DND-41 (cell line): ENCODE results near the gene PHACTR4.

ENCODE experiments used
- ATAC-seq: fragments of 200-7000 bp; cut with Tn5 transposase; 3 replicates; pipeline ENCODE4 v1.9.1; 2021; ENCODE audit warnings: low read depth; ENCODE audit not compliant: insufficient read depth
- DNase-seq: peaks from one replicate; pipeline ENCODE4 v3.0.0-alpha.2; 2020
- H2AFZ ChIP-seq: 2 replicates; pipeline ENCODE4 v1.6.0; 2012; ENCODE audit warnings: low read depth, low read length
- H3K27ac ChIP-seq: 2 replicates; pipeline ENCODE4 v1.5.1; 2012; ENCODE audit warnings: low read length, inconsistent platforms
- H3K27me3 ChIP-seq: fragments of 200-600 bp; sonication (generic); 2 replicates; pipeline ENCODE4 v1.6.0; 2012; ENCODE audit warnings: low read length, mild to moderate bottlenecking, inconsistent platforms; ENCODE audit not compliant: insufficient read depth, poor library complexity
- H3K36me3 ChIP-seq: 2 replicates; pipeline ENCODE4 v1.5.1; 2012; ENCODE audit warnings: low read length, inconsistent platforms; ENCODE audit not compliant: insufficient read depth
- H3K4me1 ChIP-seq: 2 replicates; pipeline ENCODE4 v1.5.1; 2012; ENCODE audit warnings: mild to moderate bottlenecking, low read length; ENCODE audit not compliant: insufficient read depth
- H3K4me2 ChIP-seq: 2 replicates; pipeline ENCODE4 v1.6.0; 2012; ENCODE audit warnings: mild to moderate bottlenecking, moderate library complexity, low read length, inconsistent platforms; ENCODE audit not compliant: insufficient read depth
- H3K4me3 ChIP-seq, 2 experiments: fragments of 200-600 bp in 1 of 2; shearing (Covaris generic) in 1 of 2; 2 replicates each; pipeline ENCODE4 v1.5.1; 2012 to 2016; ENCODE audit warnings: inconsistent platforms in 2 of 2, low read length in 2 of 2, mild to moderate bottlenecking in 2 of 2, low read depth in 1 of 2, moderate library complexity in 1 of 2
- H3K79me2 ChIP-seq: 2 replicates; pipeline ENCODE4 v1.6.0; 2012; ENCODE audit warnings: low read length, inconsistent platforms; ENCODE audit not compliant: insufficient read depth
- H3K9ac ChIP-seq: 2 replicates; pipeline ENCODE4 v1.6.0; 2012; ENCODE audit warnings: low read depth, mild to moderate bottlenecking, inconsistent platforms, low read length, moderate library complexity
- H3K9me3 ChIP-seq: 2 replicates; pipeline ENCODE4 v1.5.1; 2012; ENCODE audit warnings: low read length, moderate library complexity, mild to moderate bottlenecking, inconsistent platforms; ENCODE audit not compliant: insufficient read depth, severe bottlenecking
- H4K20me1 ChIP-seq: 2 replicates; pipeline ENCODE4 v1.6.0; 2012; ENCODE audit warnings: low read length; ENCODE audit not compliant: insufficient read depth
- EZH2 ChIP-seq: IDR thresholded peaks from 3 replicates; pipeline ENCODE4 v1.6.1; 2012; ENCODE audit warnings: borderline replicate concordance, low read depth, mild to moderate bottlenecking, moderate library complexity, low read length, inconsistent platforms; ENCODE audit not compliant: severe bottlenecking
- TF ChIP-seq, protein P1 (sequence below): IDR thresholded peaks from 2 replicates; pipeline ENCODE4 v1.5.1; 2012; ENCODE audit warnings: borderline replicate concordance, low read length, moderate library complexity, mild to moderate bottlenecking; ENCODE audit not compliant: poor library complexity, severe bottlenecking; ENCODE audit errors: extremely low read depth

Gene PHACTR4

DNA sequence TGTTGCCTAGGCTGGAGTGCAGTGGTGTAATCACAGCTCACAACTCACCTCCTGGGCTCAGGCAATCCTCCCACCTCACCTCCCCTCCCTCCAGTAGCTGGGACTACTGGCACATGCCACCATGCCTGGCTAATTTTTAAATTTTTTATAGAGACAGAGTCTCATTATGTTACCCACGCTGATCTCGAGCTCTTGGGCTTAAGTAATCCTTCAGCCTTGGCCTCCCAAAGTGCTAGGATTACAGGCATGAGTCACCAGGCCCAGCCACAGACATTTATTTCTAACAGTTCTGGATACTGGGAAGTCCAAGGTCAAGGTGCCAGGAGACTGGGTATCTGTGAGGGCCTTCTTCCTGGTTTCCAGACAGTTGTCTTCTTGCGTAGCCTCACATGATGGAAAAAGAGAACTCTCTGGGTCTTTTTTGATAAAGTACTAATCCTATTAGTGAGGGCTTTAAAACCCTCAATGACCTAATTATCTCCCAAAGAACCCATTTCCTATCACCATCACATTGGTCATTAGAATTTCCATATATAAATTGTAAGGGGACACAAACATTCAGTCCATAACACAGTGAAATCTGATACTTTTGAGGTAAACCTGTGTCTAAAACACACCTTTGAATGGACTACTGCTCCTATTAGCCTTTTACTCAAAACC, 67.9 kb downstream of the PHACTR4 start:
- DNase-seq: no peak
- peaks cover 6% of the 10 kb centered on the region; the same call in 1 of the 2 replicates for H3K4me1 ChIP-seq
- H3K9ac ChIP-seq: no peak overlapping the region
- peaks cover 35% of the 10 kb centered on the region for H3K79me2 ChIP-seq
- no peak overlapping the region for H3K4me2 ChIP-seq
- no peaks in the 10 kb centered on the region for H3K36me3 ChIP-seq
- H3K9me3 ChIP-seq: no peaks in the 10 kb centered on the region
- H2AFZ ChIP-seq: no peak overlapping the region
- H3K27ac ChIP-seq: no peak overlapping the region; the same call in 1 of the 2 replicates
- no peaks in the 10 kb centered on the region for H3K27me3 ChIP-seq
- TF ChIP-seq, protein P1, sequence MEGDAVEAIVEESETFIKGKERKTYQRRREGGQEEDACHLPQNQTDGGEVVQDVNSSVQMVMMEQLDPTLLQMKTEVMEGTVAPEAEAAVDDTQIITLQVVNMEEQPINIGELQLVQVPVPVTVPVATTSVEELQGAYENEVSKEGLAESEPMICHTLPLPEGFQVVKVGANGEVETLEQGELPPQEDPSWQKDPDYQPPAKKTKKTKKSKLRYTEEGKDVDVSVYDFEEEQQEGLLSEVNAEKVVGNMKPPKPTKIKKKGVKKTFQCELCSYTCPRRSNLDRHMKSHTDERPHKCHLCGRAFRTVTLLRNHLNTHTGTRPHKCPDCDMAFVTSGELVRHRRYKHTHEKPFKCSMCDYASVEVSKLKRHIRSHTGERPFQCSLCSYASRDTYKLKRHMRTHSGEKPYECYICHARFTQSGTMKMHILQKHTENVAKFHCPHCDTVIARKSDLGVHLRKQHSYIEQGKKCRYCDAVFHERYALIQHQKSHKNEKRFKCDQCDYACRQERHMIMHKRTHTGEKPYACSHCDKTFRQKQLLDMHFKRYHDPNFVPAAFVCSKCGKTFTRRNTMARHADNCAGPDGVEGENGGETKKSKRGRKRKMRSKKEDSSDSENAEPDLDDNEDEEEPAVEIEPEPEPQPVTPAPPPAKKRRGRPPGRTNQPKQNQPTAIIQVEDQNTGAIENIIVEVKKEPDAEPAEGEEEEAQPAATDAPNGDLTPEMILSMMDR: no peak
- TF ChIP-seq EZH2: no peak
- no peak overlapping the region for H3K4me3 ChIP-seq
- no peak for ATAC-seq
- H4K20me1 ChIP-seq: no peaks in the 10 kb centered on the region; the same call in 1 of the 2 replicates

DNA sequence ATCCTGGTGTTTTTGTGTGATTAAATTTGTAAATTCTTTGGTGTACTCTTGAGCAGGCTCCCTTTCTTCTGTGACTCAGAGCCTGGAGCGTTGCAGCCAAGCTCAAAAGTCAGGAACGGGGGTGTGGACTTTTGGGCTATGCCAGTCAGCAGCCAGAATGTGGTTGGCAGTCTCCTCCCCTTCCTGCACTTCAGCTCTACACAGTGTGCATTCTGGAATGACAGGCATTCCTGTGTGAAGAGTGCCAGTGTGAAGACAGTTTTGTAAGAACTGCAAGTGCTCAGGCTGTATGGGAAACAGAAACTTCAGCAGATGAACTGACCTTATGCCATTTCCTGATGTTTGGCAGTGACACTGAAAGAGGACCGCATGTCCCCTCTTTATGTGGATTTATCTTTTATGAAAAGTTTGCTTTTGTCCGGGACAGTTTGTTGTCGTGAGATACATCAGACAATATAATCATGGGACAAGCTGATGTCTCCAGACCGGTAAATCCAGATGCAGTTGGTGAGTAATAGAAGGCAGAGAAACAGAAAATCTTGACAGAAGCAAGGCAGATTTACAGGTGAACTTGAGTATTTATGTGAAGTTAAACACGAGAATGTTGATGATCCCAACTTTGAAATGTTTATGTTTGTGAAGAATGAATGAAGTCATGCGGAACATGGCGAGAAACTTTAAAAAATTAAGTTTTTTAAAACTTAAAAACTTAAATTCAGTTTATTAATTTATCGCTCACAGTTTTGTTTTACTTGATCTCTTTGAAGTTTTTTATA, 68.6 kb downstream of the PHACTR4 start:
- no peak overlapping the region for H3K9ac ChIP-seq
- DNase-seq (peak; percentile 45), ATAC-seq (peak; percentile 94)
- H4K20me1 ChIP-seq: no peaks in the 10 kb centered on the region; the same call in 1 of the 2 replicates
- H3K9me3 ChIP-seq: no peaks in the 10 kb centered on the region
- H3K79me2 ChIP-seq: peaks cover 34% of the 10 kb centered on the region
- no peaks in the 10 kb centered on the region for H3K27me3 ChIP-seq
- H3K4me3 ChIP-seq: no peak overlapping the region
- TF ChIP-seq, protein P1: no peak
- no peak for TF ChIP-seq EZH2
- H3K4me1 ChIP-seq: peaks cover 6% of the 10 kb centered on the region; the same call in 1 of the 2 replicates
- no peak overlapping the region for H3K27ac ChIP-seq
- no peaks in the 10 kb centered on the region for H3K36me3 ChIP-seq
- H2AFZ ChIP-seq: no peak overlapping the region
- no peak overlapping the region for H3K4me2 ChIP-seq

DNA sequence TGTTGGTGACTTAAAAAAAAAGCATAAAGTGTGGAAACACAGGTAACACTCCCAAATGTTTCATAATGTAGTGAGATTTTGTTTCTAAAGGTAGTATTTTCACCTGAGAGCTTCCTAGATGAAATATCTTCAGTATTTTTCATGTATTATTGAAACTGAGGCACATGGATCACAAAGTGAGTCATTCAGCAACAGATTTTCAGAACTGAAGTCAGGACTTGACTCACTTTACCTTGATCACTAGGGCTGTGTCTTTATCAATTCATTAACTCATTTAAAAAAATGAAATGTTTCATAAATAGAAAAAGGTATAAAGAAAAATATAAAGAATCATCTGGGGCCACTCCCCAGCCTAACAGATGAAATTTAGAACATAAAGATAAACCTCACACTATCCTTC, 69.8 kb downstream of the PHACTR4 start:
- no peak overlapping the region for H3K4me3 ChIP-seq
- H4K20me1 ChIP-seq: no peaks in the 10 kb centered on the region; the same call in 1 of the 2 replicates
- H3K4me1 ChIP-seq: peaks cover 6% of the 10 kb centered on the region; the same call in 1 of the 2 replicates
- no peak overlapping the region for H3K9ac ChIP-seq
- no peak overlapping the region for H3K27ac ChIP-seq
- no peak overlapping the region for H2AFZ ChIP-seq
- H3K9me3 ChIP-seq: no peaks in the 10 kb centered on the region
- ATAC-seq (no peak), DNase-seq (no peak)
- TF ChIP-seq, protein P1: no peak
- TF ChIP-seq EZH2: no peak
- no peaks in the 10 kb centered on the region for H3K36me3 ChIP-seq
- H3K27me3 ChIP-seq: no peaks in the 10 kb centered on the region
- H3K79me2 ChIP-seq: peaks cover 43% of the 10 kb centered on the region
- H3K4me2 ChIP-seq: no peak overlapping the region
